Measurements from ENCODE around the gene TFAM.

TFAM gene

DNA sequence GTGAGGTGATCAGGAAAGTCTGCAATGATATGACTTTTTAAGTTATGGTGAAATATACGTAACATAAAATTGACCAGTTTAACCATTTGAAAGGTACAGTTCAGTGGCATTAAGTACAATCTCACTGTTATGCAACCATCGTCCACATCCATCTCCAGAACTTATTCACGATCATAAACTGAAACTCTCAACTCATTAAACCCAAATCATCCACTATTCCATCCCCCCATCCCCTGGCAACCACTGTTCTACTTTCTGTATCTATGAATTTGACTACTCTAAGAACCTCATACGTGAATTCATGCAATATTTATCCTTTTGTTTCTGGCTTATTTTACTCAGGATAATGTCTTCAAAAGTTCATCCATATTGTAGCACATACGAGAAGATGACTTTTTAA is 48.4 kb downstream of the TFAM start:
- Mint-ChIP-seq H3K9me3 (no peaks in the 10 kb centered on the region), H3K4me3 (no peak overlapping the region), H3K36me3 (ENCODE audit: low read depth) (no peaks in the 10 kb centered on the region), H3K27me3 (ENCODE audit: low read depth) (peaks cover 3% of the 10 kb centered on the region), H3K27ac (no peak overlapping the region), H3K4me1 (ENCODE audit: low read depth) (peaks cover 10% of the 10 kb centered on the region)
- no peak for DNase-seq (ENCODE audit: low spot score)

DNA sequence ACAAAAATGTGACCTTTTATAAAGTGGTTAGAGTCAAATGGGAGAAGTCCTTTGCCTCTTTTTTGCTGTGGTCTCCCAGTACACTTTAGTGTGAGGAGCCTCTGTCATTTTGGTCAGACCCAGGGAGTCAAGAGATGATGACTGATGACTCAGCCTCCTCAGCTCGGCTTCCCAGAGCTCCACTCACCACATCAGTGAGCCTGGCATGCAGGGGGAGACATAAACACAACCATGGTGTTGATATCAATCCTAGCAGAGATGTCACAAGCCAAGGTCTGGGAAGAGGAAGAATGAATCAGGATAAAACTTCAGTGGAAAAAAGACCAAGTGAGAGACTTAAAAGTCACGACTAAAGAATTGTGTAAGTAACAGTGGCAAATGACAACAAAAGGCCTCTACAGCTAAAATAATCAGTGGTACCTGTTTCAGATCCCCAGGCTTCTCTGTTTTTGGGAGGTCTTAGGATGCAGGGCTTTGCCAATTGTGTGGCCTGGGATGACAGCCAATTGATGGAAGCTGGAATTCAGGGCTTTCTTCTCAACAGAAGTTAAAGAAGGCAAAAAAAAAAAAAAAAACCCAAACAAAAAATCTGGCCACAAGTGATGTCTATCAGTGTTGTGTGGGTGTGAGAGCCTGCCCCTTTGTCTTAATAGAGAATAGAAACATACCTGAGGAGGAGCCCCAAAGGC is 50.2 kb downstream of the TFAM start:
- H3K27ac Mint-ChIP-seq: no peak overlapping the region
- H3K9me3 Mint-ChIP-seq: no peaks in the 10 kb centered on the region
- H3K4me1 Mint-ChIP-seq (ENCODE audit: low read depth): peaks cover 10% of the 10 kb centered on the region
- peak; percentile 14 for DNase-seq (ENCODE audit: low spot score)
- H3K27me3 Mint-ChIP-seq (ENCODE audit: low read depth): peaks cover 3% of the 10 kb centered on the region
- H3K4me3 Mint-ChIP-seq: no peak overlapping the region
- no peaks in the 10 kb centered on the region for H3K36me3 Mint-ChIP-seq (ENCODE audit: low read depth)

- H3K4me1 Mint-ChIP-seq (ENCODE audit: low read depth): peaks cover 10% of the 10 kb centered on the region
- no peaks in the 10 kb centered on the region for H3K9me3 Mint-ChIP-seq
- no peak for DNase-seq (ENCODE audit: low spot score)
- no peaks in the 10 kb centered on the region for H3K27me3 Mint-ChIP-seq (ENCODE audit: low read depth)
- H3K4me3 Mint-ChIP-seq: no peak overlapping the region
- H3K36me3 Mint-ChIP-seq (ENCODE audit: low read depth): no peaks in the 10 kb centered on the region
- no peak overlapping the region for H3K27ac Mint-ChIP-seq
Measured at GRCh38 chr10:58436071-58436470, 50.9 kb downstream of the TFAM start.

DNA sequence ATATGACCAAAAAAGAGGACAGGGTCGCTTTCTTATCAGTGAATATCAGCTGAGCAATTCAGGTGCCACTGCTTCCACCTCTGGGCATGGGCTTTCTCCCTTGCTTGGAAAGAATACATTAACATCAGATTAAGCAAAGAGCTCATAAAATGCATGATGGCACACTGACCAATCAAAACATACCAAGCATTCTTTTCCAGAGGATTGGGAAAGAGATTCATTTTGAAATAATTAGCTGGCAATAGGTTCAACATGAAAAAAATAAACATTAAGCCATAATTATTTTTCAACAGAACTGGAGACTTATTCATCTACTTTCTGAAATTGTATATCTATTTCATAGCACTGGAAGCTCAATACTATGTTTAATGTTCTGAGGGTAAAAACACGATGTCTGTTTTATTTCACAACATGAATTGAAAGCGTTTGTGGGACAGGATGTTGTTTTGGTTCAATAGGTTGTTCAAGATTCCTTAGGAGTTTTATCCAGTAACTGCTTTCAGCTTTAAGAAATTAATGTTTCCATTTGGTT is 53.2 kb downstream of the TFAM start:
- no peaks in the 10 kb centered on the region for H3K9me3 Mint-ChIP-seq
- H3K36me3 Mint-ChIP-seq (ENCODE audit: low read depth): no peaks in the 10 kb centered on the region
- no peaks in the 10 kb centered on the region for H3K27me3 Mint-ChIP-seq (ENCODE audit: low read depth)
- no peak overlapping the region for H3K4me3 Mint-ChIP-seq
- DNase-seq (ENCODE audit: low spot score): no peak
- no peak overlapping the region for H3K27ac Mint-ChIP-seq
- H3K4me1 Mint-ChIP-seq (ENCODE audit: low read depth): peaks cover 10% of the 10 kb centered on the region

DNA sequence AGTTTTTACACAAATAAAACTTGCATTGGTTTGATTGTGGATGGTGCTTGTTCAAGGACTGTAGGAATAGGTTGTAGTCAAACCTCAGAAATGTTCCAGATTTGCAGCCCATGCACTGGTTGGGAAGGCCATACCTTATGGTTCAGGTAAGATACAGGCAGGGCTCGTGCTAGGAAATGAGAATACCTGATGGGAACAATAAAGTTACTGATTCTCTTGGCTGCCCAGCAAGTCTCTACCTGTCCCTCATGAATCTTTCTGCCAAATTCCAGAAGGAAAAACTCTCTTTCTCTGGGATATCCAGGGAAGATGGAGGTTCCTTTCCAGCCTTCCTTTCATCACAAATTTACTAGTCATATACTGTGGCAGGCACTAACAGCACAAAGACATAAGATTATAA is 53.8 kb downstream of the TFAM start:
- Mint-ChIP-seq H3K9me3 (no peaks in the 10 kb centered on the region), H3K27me3 (ENCODE audit: low read depth) (no peaks in the 10 kb centered on the region), H3K27ac (no peak overlapping the region), H3K4me1 (ENCODE audit: low read depth) (peaks cover 10% of the 10 kb centered on the region), H3K4me3 (no peak overlapping the region), H3K36me3 (ENCODE audit: low read depth) (no peaks in the 10 kb centered on the region)
- no peak for DNase-seq (ENCODE audit: low spot score)

- Mint-ChIP-seq H3K27me3 (ENCODE audit: low read depth) (no peaks in the 10 kb centered on the region), H3K27ac (no peak overlapping the region), H3K36me3 (ENCODE audit: low read depth) (no peaks in the 10 kb centered on the region), H3K4me1 (ENCODE audit: low read depth) (peaks cover 10% of the 10 kb centered on the region), H3K4me3 (no peak overlapping the region), H3K9me3 (no peaks in the 10 kb centered on the region)
- DNase-seq (ENCODE audit: low spot score): no peak
Measured at GRCh38 chr10:58439632-58440364, 54.6 kb downstream of the TFAM start.

- H3K9me3 Mint-ChIP-seq: no peaks in the 10 kb centered on the region
- no peak overlapping the region for H3K27ac Mint-ChIP-seq
- peaks cover 6% of the 10 kb centered on the region for H3K4me1 Mint-ChIP-seq (ENCODE audit: low read depth)
- DNase-seq (ENCODE audit: low spot score): no peak
- H3K4me3 Mint-ChIP-seq: no peak overlapping the region
- H3K36me3 Mint-ChIP-seq (ENCODE audit: low read depth): no peaks in the 10 kb centered on the region
- no peaks in the 10 kb centered on the region for H3K27me3 Mint-ChIP-seq (ENCODE audit: low read depth)
Measured at GRCh38 chr10:58440484-58440883, 55.3 kb downstream of the TFAM start.

- Mint-ChIP-seq H3K27me3 (ENCODE audit: low read depth) (no peaks in the 10 kb centered on the region), H3K4me1 (ENCODE audit: low read depth) (no peaks in the 10 kb centered on the region), H3K4me3 (no peak overlapping the region), H3K27ac (no peak overlapping the region), H3K9me3 (no peaks in the 10 kb centered on the region), H3K36me3 (ENCODE audit: low read depth) (no peaks in the 10 kb centered on the region)
- no peak for DNase-seq (ENCODE audit: low spot score)
Measured at GRCh38 chr10:58444321-58444720, 59.1 kb downstream of the TFAM start.

GRCh38 chr10:58444876-58445275 is 59.7 kb downstream of the TFAM start:
- no peaks in the 10 kb centered on the region for H3K27me3 Mint-ChIP-seq (ENCODE audit: low read depth)
- no peaks in the 10 kb centered on the region for H3K36me3 Mint-ChIP-seq (ENCODE audit: low read depth)
- H3K9me3 Mint-ChIP-seq: no peaks in the 10 kb centered on the region
- H3K27ac Mint-ChIP-seq: no peak overlapping the region
- DNase-seq (ENCODE audit: low spot score): no peak
- no peak overlapping the region for H3K4me3 Mint-ChIP-seq
- no peaks in the 10 kb centered on the region for H3K4me1 Mint-ChIP-seq (ENCODE audit: low read depth)

DNA sequence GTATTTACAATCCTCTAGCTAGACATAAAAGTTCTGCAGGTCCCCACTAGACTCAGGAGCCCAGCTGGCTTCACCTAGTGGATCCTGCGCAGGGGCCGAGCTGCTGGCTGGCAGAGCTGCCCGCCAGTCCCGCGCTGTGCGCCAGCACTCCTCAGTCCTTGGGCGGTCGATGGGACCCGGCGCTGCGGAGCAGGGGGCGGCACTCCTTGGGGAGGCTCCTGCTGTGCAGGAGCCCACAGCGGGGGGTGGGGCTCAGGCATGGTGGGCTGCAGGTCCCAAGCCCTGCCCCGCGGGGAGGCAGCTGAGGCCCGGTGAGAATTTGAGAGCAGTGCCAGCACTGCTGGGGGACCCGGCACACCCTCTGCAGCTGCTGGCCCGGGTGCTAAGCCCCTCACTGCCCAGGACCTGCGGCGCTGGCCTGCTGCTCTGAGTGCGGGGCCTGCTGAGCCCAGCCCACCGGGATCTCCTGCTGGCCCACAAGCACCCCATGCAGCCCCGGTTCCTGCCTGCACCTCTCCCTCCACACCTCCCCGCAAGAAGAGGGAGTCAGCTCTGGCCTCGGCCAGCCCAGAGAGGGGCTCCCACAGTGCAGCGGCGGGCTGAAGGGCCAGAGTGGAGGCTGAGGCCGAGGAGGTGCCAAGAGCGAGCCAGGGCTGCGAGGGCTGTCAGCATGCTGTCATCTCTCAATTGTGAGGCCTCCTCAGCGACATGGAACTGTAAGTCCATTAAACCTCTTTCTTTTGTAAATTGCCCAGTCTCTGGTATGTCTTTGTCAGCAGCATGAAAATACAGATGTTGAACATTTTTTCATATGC is 63.1 kb downstream of the TFAM start:
- Mint-ChIP-seq H3K27me3 (ENCODE audit: low read depth) (no peaks in the 10 kb centered on the region), H3K4me3 (no peak overlapping the region), H3K27ac (no peak overlapping the region), H3K4me1 (ENCODE audit: low read depth) (no peaks in the 10 kb centered on the region), H3K9me3 (no peaks in the 10 kb centered on the region), H3K36me3 (ENCODE audit: low read depth) (no peaks in the 10 kb centered on the region)
- no peak for DNase-seq (ENCODE audit: low spot score)

Data from T-helper 2 cell treated with Interferon-gamma antibody and Interleukin-4, amounts not matched to agents 5 μg/mL and 100 μg/mL, for 36 hours (primary cell).